Effector memory CD4-positive, alpha-beta T cell (primary cell): Measurements from ENCODE around the gene MYO7B.
"Not testable (repeated sequence)": the region's sequence is repeated elsewhere in the genome, so short reads cannot be mapped to it uniquely, and the experiment has no call there.

ENCODE experiments used
- DNase-seq, 3 donors: peaks; one replicate each; pipeline ENCODE4 v3.0.0-alpha.2; 2020
- H3K27ac ChIP-seq: 2 replicates; pipeline ENCODE4 v1.7.0; 2013; ENCODE audit warnings: mild to moderate bottlenecking, low read length, moderate library complexity; ENCODE audit not compliant: insufficient read depth, poor library complexity, severe bottlenecking
- H3K27me3 ChIP-seq: replicated peaks from 2 replicates; pipeline ENCODE4 v1.7.0; 2013; ENCODE audit warnings: mild to moderate bottlenecking, low read length; ENCODE audit not compliant: insufficient read depth, control insufficient read depth, poor library complexity, severe bottlenecking
- H3K36me3 ChIP-seq: 2 replicates; pipeline ENCODE4 v1.7.0; 2013; ENCODE audit warnings: mild to moderate bottlenecking, low read length, moderate library complexity; ENCODE audit not compliant: control insufficient read depth, insufficient read depth
- H3K4me1 ChIP-seq: 2 replicates; pipeline ENCODE4 v1.7.0; 2013; ENCODE audit warnings: low read length, mild to moderate bottlenecking; ENCODE audit not compliant: control insufficient read depth, insufficient read depth, poor library complexity, severe bottlenecking
- H3K4me3 ChIP-seq: 2 replicates; pipeline ENCODE4 v1.7.0; 2013; ENCODE audit warnings: low read length, low read depth, mild to moderate bottlenecking; ENCODE audit not compliant: insufficient read depth, poor library complexity, severe bottlenecking
- H3K9me3 ChIP-seq: 2 replicates; pipeline ENCODE4 v1.7.0; 2013; ENCODE audit warnings: mild to moderate bottlenecking, low read length, moderate library complexity; ENCODE audit not compliant: control insufficient read depth

MYO7B gene

DNA sequence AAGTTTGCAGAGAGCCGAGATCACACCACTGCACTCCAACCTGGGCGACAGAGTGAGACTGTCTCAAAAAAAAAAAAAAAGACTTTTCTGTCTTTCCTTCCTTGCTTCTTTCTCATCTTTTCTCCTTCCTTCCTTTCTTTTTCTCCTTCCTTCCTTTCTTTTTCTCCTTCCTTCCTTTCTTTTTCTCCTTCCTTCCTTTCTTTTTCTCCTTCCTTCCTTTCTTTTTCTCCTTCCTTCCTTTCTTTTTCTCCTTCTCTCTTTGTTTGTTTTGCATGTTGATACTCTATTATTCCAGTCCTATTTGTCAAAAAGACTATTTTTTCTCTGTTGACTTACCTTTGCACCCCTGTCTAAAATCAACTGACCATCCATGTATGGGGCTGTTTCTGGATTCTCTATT is 36.9 kb downstream of the MYO7B start:
- not testable (repeated sequence) for H3K4me1 ChIP-seq, H3K27me3 ChIP-seq, H3K9me3 ChIP-seq, DNase-seq, H3K27ac ChIP-seq, H3K36me3 ChIP-seq, H3K4me3 ChIP-seq

GRCh38 chr2:127572841-127573240 is 37.4 kb downstream of the MYO7B start:
- DNase-seq = no peak
- no peaks in the 10 kb centered on the region for H3K36me3 ChIP-seq
- no peak overlapping the region for H3K4me3 ChIP-seq
- H3K9me3 ChIP-seq = no peaks in the 10 kb centered on the region
- no peak overlapping the region for H3K27ac ChIP-seq
- H3K27me3 ChIP-seq = no peaks in the 10 kb centered on the region
- no peaks in the 10 kb centered on the region for H3K4me1 ChIP-seq

GRCh38 chr2:127573298-127573697 is 37.8 kb downstream of the MYO7B start:
- no peaks in the 10 kb centered on the region for H3K4me1 ChIP-seq
- no peaks in the 10 kb centered on the region for H3K27me3 ChIP-seq
- no peaks in the 10 kb centered on the region for H3K36me3 ChIP-seq
- H3K4me3 ChIP-seq = no peak overlapping the region
- H3K27ac ChIP-seq = no peak overlapping the region
- DNase-seq = no peak
- no peaks in the 10 kb centered on the region for H3K9me3 ChIP-seq

- Histone ChIP-seq H3K36me3 (no peaks in the 10 kb centered on the region), H3K27ac (no peak overlapping the region), H3K4me3 (no peak overlapping the region), H3K9me3 (no peaks in the 10 kb centered on the region), H3K27me3 (no peaks in the 10 kb centered on the region), H3K4me1 (no peaks in the 10 kb centered on the region)
- no peak for DNase-seq
Observed at GRCh38 chr2:127573771-127574170, 38.3 kb downstream of the MYO7B start.

- DNase-seq = no peak
- Histone ChIP-seq H3K27me3 (no peaks in the 10 kb centered on the region), H3K9me3 (no peaks in the 10 kb centered on the region), H3K4me1 (no peaks in the 10 kb centered on the region), H3K36me3 (no peaks in the 10 kb centered on the region), H3K4me3 (no peak overlapping the region), H3K27ac (no peak overlapping the region)
Observed at GRCh38 chr2:127574656-127575055, 39.2 kb downstream of the MYO7B start.

DNA sequence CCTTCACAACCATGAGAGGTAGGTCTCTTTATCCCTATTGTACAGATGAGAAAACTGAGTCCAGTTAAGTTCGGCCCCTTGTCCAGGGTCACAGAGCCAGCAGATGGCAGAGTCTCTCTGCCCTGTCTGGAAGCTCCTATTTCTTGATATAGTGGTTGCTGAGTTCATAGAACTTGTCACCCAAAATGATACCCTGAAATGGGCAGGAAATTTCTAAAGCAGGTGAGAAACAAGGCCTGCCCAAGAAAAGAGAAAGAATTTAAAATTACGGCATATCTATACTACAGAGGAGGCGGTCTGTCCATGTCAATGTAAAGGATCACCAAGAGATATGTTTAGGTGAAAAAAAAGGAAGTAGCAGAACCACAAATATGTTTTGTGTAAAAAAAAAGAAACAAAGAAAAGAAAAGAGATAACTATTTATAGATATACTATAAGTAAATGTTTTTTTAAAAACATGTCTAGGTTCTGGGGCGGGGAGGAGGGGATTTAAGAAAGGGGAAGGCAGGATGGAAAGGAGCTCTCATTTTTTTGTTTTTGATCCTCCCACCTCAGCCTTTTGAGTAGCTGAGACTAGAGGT is 39.8 kb downstream of the MYO7B start:
- Histone ChIP-seq H3K36me3 (no peaks in the 10 kb centered on the region), H3K27me3 (no peaks in the 10 kb centered on the region), H3K4me3 (no peak overlapping the region), H3K27ac (no peak overlapping the region), H3K9me3 (no peaks in the 10 kb centered on the region), H3K4me1 (no peaks in the 10 kb centered on the region)
- DNase-seq = no peak

- no peak overlapping the region for H3K4me3 ChIP-seq
- no peaks in the 10 kb centered on the region for H3K27me3 ChIP-seq
- no peaks in the 10 kb centered on the region for H3K4me1 ChIP-seq
- DNase-seq = no peak
- H3K36me3 ChIP-seq = no peaks in the 10 kb centered on the region
- H3K27ac ChIP-seq = no peak overlapping the region
- no peaks in the 10 kb centered on the region for H3K9me3 ChIP-seq
Observed at GRCh38 chr2:127575941-127576432, 40.5 kb downstream of the MYO7B start.

DNA sequence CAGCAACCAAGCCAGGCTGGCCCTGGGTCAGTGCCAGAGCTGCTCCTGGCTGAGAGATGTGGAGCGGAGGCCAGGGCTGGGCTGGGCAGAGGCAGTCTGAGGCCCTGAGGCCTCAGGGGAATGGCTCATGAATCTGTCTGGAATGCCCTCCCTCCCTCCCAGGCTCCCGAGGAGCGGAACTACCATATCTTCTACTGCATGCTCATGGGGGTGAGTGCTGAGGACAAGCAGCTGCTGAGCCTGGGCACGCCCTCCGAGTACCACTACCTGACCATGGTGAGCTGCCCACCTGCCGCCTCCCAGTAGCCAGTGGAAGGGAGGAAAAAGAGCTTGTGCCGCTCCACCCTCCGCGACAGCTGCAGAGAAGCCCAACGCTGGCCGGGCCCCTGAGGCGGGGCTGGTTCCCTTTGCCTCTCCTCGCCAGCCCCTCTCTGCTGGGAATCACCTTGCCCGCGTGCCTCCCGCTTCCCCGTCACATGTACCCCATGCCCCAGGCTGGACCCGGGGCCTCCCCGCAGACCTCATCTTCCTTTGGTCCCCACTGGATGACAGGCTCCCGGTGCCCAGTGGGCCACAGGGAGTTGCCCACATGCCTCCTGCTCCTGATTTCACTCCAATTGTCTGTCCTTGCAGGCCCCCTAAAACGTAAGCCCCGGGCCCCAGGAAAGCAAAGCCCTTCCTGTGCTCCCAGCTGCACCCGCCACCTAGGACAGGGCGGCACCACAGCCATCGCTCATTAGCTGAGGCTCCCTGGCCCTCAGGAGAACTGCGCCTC is 41.1 kb downstream of the MYO7B start:
- Histone ChIP-seq H3K27me3 (no peaks in the 10 kb centered on the region), H3K4me3 (no peak overlapping the region), H3K27ac (no peak overlapping the region), H3K4me1 (no peaks in the 10 kb centered on the region), H3K36me3 (no peaks in the 10 kb centered on the region), H3K9me3 (no peaks in the 10 kb centered on the region)
- DNase-seq = no peak

- no peak for DNase-seq
- Histone ChIP-seq H3K36me3 (no peaks in the 10 kb centered on the region), H3K27ac (no peak overlapping the region), H3K9me3 (no peaks in the 10 kb centered on the region), H3K4me1 (no peaks in the 10 kb centered on the region), H3K27me3 (no peaks in the 10 kb centered on the region), H3K4me3 (no peak overlapping the region)
Observed at GRCh38 chr2:127577208-127577475, 41.7 kb downstream of the MYO7B start.

- Histone ChIP-seq H3K4me3 (no peak overlapping the region), H3K4me1 (no peaks in the 10 kb centered on the region), H3K27ac (no peak overlapping the region)
Observed at GRCh38 chr2:127577503-127577902, 42.0 kb downstream of the MYO7B start.

More at GRCh38 chr2:127577503-127577902, 42.0 kb downstream of the MYO7B start:
- Histone ChIP-seq H3K27me3 (no peaks in the 10 kb centered on the region), H3K9me3 (no peaks in the 10 kb centered on the region), H3K36me3 (no peaks in the 10 kb centered on the region)
- DNase-seq = no peak
